CD4-positive, alpha-beta T cell treated with Interleukin-2 at 100 ng/mL for 4 hours (primary cell): ENCODE data around the gene GRID1.

Experiments
- DNase-seq: peaks from one replicate; pipeline ENCODE4 v3.0.0-alpha.2; 2020; ENCODE audit warnings: low spot score

GRID1 gene

GRCh38 chr10:86167121-86167761 is 199.4 kb downstream of the GRID1 start:
- DNase-seq: no peak

- no peak for DNase-seq
Observed at GRCh38 chr10:86165666-86166065, 200.9 kb downstream of the GRID1 start.

- no peak for DNase-seq
Observed at GRCh38 chr10:86164960-86165630, 201.5 kb downstream of the GRID1 start.

- no peak for DNase-seq
Observed at GRCh38 chr10:86164174-86164774, 202.3 kb downstream of the GRID1 start.

- DNase-seq: no peak
Observed at GRCh38 chr10:86163522-86164173, 202.9 kb downstream of the GRID1 start.

GRCh38 chr10:86162696-86163400 is 203.7 kb downstream of the GRID1 start:
- no peak for DNase-seq

- no peak for DNase-seq
Observed at GRCh38 chr10:86162036-86162435, 204.6 kb downstream of the GRID1 start.

- no peak for DNase-seq
Observed at GRCh38 chr10:86160890-86161585, 205.6 kb downstream of the GRID1 start.

- no peak for DNase-seq
Observed at GRCh38 chr10:86159797-86160196, 206.8 kb downstream of the GRID1 start.

- DNase-seq: no peak
Observed at GRCh38 chr10:86155054-86155921, 211.3 kb downstream of the GRID1 start.

- DNase-seq: no peak
Observed at GRCh38 chr10:86153751-86154150, 212.8 kb downstream of the GRID1 start.

- no peak for DNase-seq
Observed at GRCh38 chr10:86152911-86153310, 213.7 kb downstream of the GRID1 start.

GRCh38 chr10:86152354-86152753 is 214.2 kb downstream of the GRID1 start:
- no peak for DNase-seq

- DNase-seq: no peak
Observed at GRCh38 chr10:86151613-86152012, 215.0 kb downstream of the GRID1 start.

GRCh38 chr10:86149257-86149656 is 217.3 kb downstream of the GRID1 start:
- no peak for DNase-seq

GRCh38 chr10:86148117-86148516 is 218.5 kb downstream of the GRID1 start:
- DNase-seq: no peak

- no peak for DNase-seq
Observed at GRCh38 chr10:86144301-86144700, 222.3 kb downstream of the GRID1 start.

GRCh38 chr10:86141896-86142295 is 224.7 kb downstream of the GRID1 start:
- no peak for DNase-seq

- peak; percentile 1 for DNase-seq
Observed at GRCh38 chr10:86139066-86139657, 227.4 kb downstream of the GRID1 start.

- DNase-seq: no peak
Observed at GRCh38 chr10:86138551-86139065, 228.0 kb downstream of the GRID1 start.
